H9 (cell line): Measurements from ENCODE around the gene RAB17. TPM values are rescaled to one million over a fixed set of nuclear protein-coding genes. Genes with fewer than 3 reads are reported as not detected.

Source experiments
- DNase-seq: peaks from one replicate; pipeline ENCODE4 v3.0.0-alpha.2; 2017
- H2AFZ ChIP-seq: one replicate; pipeline ENCODE4 v1.6.1; 2013; ENCODE audit warnings: mild to moderate bottlenecking, low read length, control low read depth, moderate library complexity
- H2AK5ac ChIP-seq: 2 replicates; pipeline ENCODE4 v1.6.1; 2013; ENCODE audit warnings: low read length, control low read depth, mixed read lengths; ENCODE audit not compliant: insufficient read length
- H2BK120ac ChIP-seq: one replicate; pipeline ENCODE4 v1.6.1; 2013; ENCODE audit warnings: low read depth, mild to moderate bottlenecking, low read length, control low read depth, inconsistent platforms; ENCODE audit not compliant: poor library complexity, severe bottlenecking
- H2BK12ac ChIP-seq: 2 replicates; pipeline ENCODE4 v1.6.1; 2013; ENCODE audit warnings: low read length, control low read depth, mixed read lengths, low read depth; ENCODE audit not compliant: insufficient read length
- H2BK15ac ChIP-seq: 2 replicates; pipeline ENCODE4 v1.6.1; 2013; ENCODE audit warnings: low read depth, low read length, control low read depth
- H2BK20ac ChIP-seq: one replicate; pipeline ENCODE4 v1.6.1; 2013; ENCODE audit warnings: low read depth, mild to moderate bottlenecking, low read length, control low read depth, inconsistent platforms; ENCODE audit not compliant: poor library complexity, severe bottlenecking
- H2BK5ac ChIP-seq: 2 replicates; pipeline ENCODE4 v1.6.1; 2013; ENCODE audit warnings: low read length, control low read depth, mixed read lengths; ENCODE audit not compliant: insufficient read length
- H3K14ac ChIP-seq: 2 replicates; pipeline ENCODE4 v1.6.1; 2013; ENCODE audit warnings: low read length, control low read depth; ENCODE audit not compliant: insufficient read depth
- H3K18ac ChIP-seq: 2 replicates; pipeline ENCODE4 v1.6.1; 2013; ENCODE audit warnings: low read depth, mild to moderate bottlenecking, mixed read lengths, low read length, control low read depth; ENCODE audit not compliant: insufficient read length
- H3K23ac ChIP-seq: 2 replicates; pipeline ENCODE4 v1.6.1; 2013; ENCODE audit warnings: low read length, control low read depth, mixed read lengths, low read depth; ENCODE audit not compliant: insufficient read length
- H3K23me2 ChIP-seq: 2 replicates; pipeline ENCODE4 v1.6.1; 2013; ENCODE audit warnings: low read depth, mild to moderate bottlenecking, mixed read lengths, low read length, control low read depth; ENCODE audit not compliant: insufficient read length, poor library complexity, severe bottlenecking
- H3K27ac ChIP-seq: 2 replicates; pipeline ENCODE4 v1.5.1; 2013; ENCODE audit warnings: low read length, control low read depth, mixed read lengths, low read depth; ENCODE audit not compliant: insufficient read length
- H3K27me3 ChIP-seq: 2 replicates; pipeline ENCODE4 v1.6.1; 2013; ENCODE audit warnings: low read length, control low read depth, inconsistent platforms; ENCODE audit not compliant: insufficient read depth
- H3K4ac ChIP-seq: 2 replicates; pipeline ENCODE4 v1.6.1; 2013; ENCODE audit warnings: low read depth, mild to moderate bottlenecking, control low read depth, inconsistent platforms, low read length, moderate library complexity
- H3K4me1 ChIP-seq: 2 replicates; pipeline ENCODE4 v1.6.1; 2013; ENCODE audit warnings: low read length, control low read depth, inconsistent platforms; ENCODE audit not compliant: insufficient read depth
- H3K4me2 ChIP-seq: 2 replicates; pipeline ENCODE4 v1.6.1; 2013; ENCODE audit warnings: low read length, control low read depth, mixed read lengths; ENCODE audit not compliant: insufficient read length, insufficient read depth
- H3K56ac ChIP-seq: 2 replicates; pipeline ENCODE4 v1.6.1; 2013; ENCODE audit warnings: low read depth, mild to moderate bottlenecking, mixed read lengths, low read length, control low read depth; ENCODE audit not compliant: insufficient read length
- H3K79me1 ChIP-seq: 2 replicates; pipeline ENCODE4 v1.6.1; 2013; ENCODE audit warnings: low read depth, mild to moderate bottlenecking, moderate library complexity, low read length, control low read depth, inconsistent platforms; ENCODE audit not compliant: insufficient read depth, poor library complexity, severe bottlenecking
- H3K79me2 ChIP-seq: 2 replicates; pipeline ENCODE4 v1.6.1; 2013; ENCODE audit warnings: low read length, control low read depth, inconsistent platforms; ENCODE audit not compliant: insufficient read depth
- H3K9ac ChIP-seq: 2 replicates; pipeline ENCODE4 v1.6.1; 2013; ENCODE audit warnings: low read length, control low read depth, mixed read lengths; ENCODE audit not compliant: insufficient read length; ENCODE audit errors: extremely low read depth
- H3K9me3 ChIP-seq: one replicate; pipeline ENCODE4 v1.6.1; 2013; ENCODE audit warnings: low read depth, low read length, inconsistent platforms; ENCODE audit not compliant: control insufficient read depth
- H3T11ph ChIP-seq: one replicate; pipeline ENCODE4 v1.6.1; 2013; ENCODE audit warnings: mild to moderate bottlenecking, low read length, control low read depth, inconsistent platforms
- H4K20me1 ChIP-seq: one replicate; pipeline ENCODE4 v1.6.1; 2013; ENCODE audit not compliant: control insufficient read depth, insufficient read length, insufficient read depth
- H4K5ac ChIP-seq: 2 replicates; pipeline ENCODE4 v1.6.1; 2013; ENCODE audit warnings: low read depth, mild to moderate bottlenecking, mixed read lengths, low read length, control low read depth; ENCODE audit not compliant: insufficient read length
- H4K8ac ChIP-seq: replicated peaks from 2 replicates; pipeline ENCODE4 v1.6.1; 2013; ENCODE audit warnings: low read length, control low read depth, mixed read lengths, low read depth; ENCODE audit not compliant: insufficient read length
- H4K91ac ChIP-seq: 2 replicates; pipeline ENCODE4 v1.6.1; 2013; ENCODE audit warnings: low read depth, mild to moderate bottlenecking, moderate library complexity, mixed read lengths, low read length, control low read depth; ENCODE audit not compliant: insufficient read length
- H3K27ac Mint-ChIP-seq, 3 experiments: 2 replicates in 2 of 3; 3 replicates in 1 of 3; pipeline ENCODE4 v1.8.0; 2020 to 2021; ENCODE audit warnings: mixed read lengths in 3 of 3, mild to moderate bottlenecking in 1 of 3, moderate library complexity in 1 of 3
- H3K27me3 Mint-ChIP-seq: 2 replicates; pipeline ENCODE4 v1.8.0; 2021; ENCODE audit warnings: low read depth, mild to moderate bottlenecking, moderate library complexity, mixed read lengths
- H3K36me3 Mint-ChIP-seq, 3 experiments: 2 replicates in 2 of 3; 3 replicates in 1 of 3; pipeline ENCODE4 v1.8.0; 2020 to 2021; ENCODE audit warnings: low read depth in 3 of 3, mixed read lengths in 3 of 3; ENCODE audit not compliant: insufficient read depth in 1 of 3
- H3K4me1 Mint-ChIP-seq, 2 experiments: 2 replicates each; pipeline ENCODE4 v1.8.0; 2020; ENCODE audit warnings: mixed read lengths in 2 of 2
- H3K4me3 Mint-ChIP-seq, 2 experiments: 2 replicates in 1 of 2; 3 replicates in 1 of 2; pipeline ENCODE4 v1.8.0; 2020 to 2021; ENCODE audit warnings: mild to moderate bottlenecking in 2 of 2, mixed read lengths in 2 of 2, moderate library complexity in 1 of 2
- H3K9me3 Mint-ChIP-seq, 2 experiments: 2 replicates in 1 of 2; 3 replicates in 1 of 2; pipeline ENCODE4 v1.8.0; 2020; ENCODE audit warnings: mild to moderate bottlenecking in 2 of 2, mixed read lengths in 2 of 2, moderate library complexity in 1 of 2
- CTCF ChIP-seq: fragments of 200-600 bp; sonication (generic); conservative IDR thresholded peaks from 3 replicates; pipeline ENCODE4 v1.8.0; 2021; ENCODE audit warnings: antibody characterized with exemption, mild to moderate bottlenecking
- WGBS: extraction: QIAGEN DNeasy Blood & Tissue Kit; methylation state at CpG from one replicate; pipeline ENCODE4 v1.1.7; 2013; ENCODE audit warnings: missing lambda C conversion rate, low lambda C conversion rate, mixed read lengths; ENCODE audit not compliant: insufficient read length; ENCODE audit errors: extremely low coverage; 5-methylcytosine and 5-hydroxymethylcytosine counted together
- total RNA-seq: library from RNA; stranded (reverse); gene quantifications from 2 replicates; pipeline ENCODE4 v1.2.1, GENCODE V29; 2021

RAB17 gene
- total RNA-seq, 1 experiment from 2014 or later = 31.9 TPM

GRCh38 chr2:237618449-237618848 is 27.9 kb upstream of the RAB17 start:
- Histone ChIP-seq H3K14ac (no peak overlapping the region), H3T11ph (no peak overlapping the region), H3K56ac (no peak overlapping the region), H2BK120ac (no peak overlapping the region), H3K23ac (no peak overlapping the region), H3K9ac (no peak overlapping the region), H4K91ac (no peak overlapping the region), H3K79me2 (no peaks in the 10 kb centered on the region), H3K27me3 (no peaks in the 10 kb centered on the region), H2BK20ac (no peak overlapping the region), H3K27ac (no peak overlapping the region), H3K4me2 (no peak overlapping the region), H4K8ac (no peak overlapping the region), H2BK15ac (no peak overlapping the region), H3K18ac (no peak overlapping the region), H3K4me1 (peaks cover 17% of the 10 kb centered on the region), H2BK12ac (no peak overlapping the region), H3K4ac (no peak overlapping the region), H2BK5ac (no peak overlapping the region), H2AFZ (no peak overlapping the region), H4K20me1 (no peaks in the 10 kb centered on the region), H3K23me2 (no peaks in the 10 kb centered on the region), H3K79me1 (no peaks in the 10 kb centered on the region), H4K5ac (no peak overlapping the region), H2AK5ac (no peak overlapping the region), H3K9me3 (no peaks in the 10 kb centered on the region)
- WGBS = no CpG with 5 or more reads among the region's 2 CpGs
- TF ChIP-seq CTCF = no peak
- Mint-ChIP-seq H3K27me3 (peaks cover 1% of the 10 kb centered on the region), H3K4me1 (peaks cover 33 to 37% of the 10 kb centered on the region in 2 experiments), H3K9me3 (no peaks in the 10 kb centered on the region; a peak in 2 of 5 replicates), H3K4me3 (no peak overlapping the region), H3K36me3 (peaks cover 0 to 4% (median 0%) of the 10 kb centered on the region in 3 experiments; a peak in 1 of 7 replicates), H3K27ac (no peak overlapping the region)
- no peak for DNase-seq
